WTC11 (cell line): ENCODE data around the gene ADGRB2. TPM values are rescaled to one million over a fixed set of nuclear protein-coding genes. Genes with fewer than 3 reads are reported as not detected.

Source experiments
- ATAC-seq: fragments of 200-7000 bp; cut with Tn5 transposase; 2 replicates; pipeline ENCODE4 v1.10.0; 2021; ENCODE audit warnings: mild to moderate bottlenecking, moderate library complexity
- CTCF ChIA-PET: fragments of 300-600 bp; sonication (Branson Sonifier 250); formaldehyde crosslinking; loops from one replicate; lab custom pipeline; 2021; ENCODE audit warnings: antibody characterized with exemption; lab: Charles Lee
- POLR2A ChIA-PET: fragments of 350-600 bp; sonication (Branson Sonifier 250); formaldehyde crosslinking; loops from one replicate; lab custom pipeline; 2021; ENCODE audit warnings: antibody characterized with exemption; lab: Charles Lee
- DNase-seq: peaks from one replicate; pipeline ENCODE4 v3.0.0; 2021; ENCODE audit warnings: low spot score
- H3K27ac Mint-ChIP-seq: 2 replicates; pipeline ENCODE4 v1.8.0; 2021; ENCODE audit warnings: mixed read lengths
- H3K27me3 Mint-ChIP-seq: 2 replicates; pipeline ENCODE4 v1.8.0; 2021; ENCODE audit warnings: low read depth, mild to moderate bottlenecking, moderate library complexity, mixed read lengths
- H3K36me3 Mint-ChIP-seq: 2 replicates; pipeline ENCODE4 v1.8.0; 2021; ENCODE audit warnings: mixed read lengths
- H3K4me1 Mint-ChIP-seq: 2 replicates; pipeline ENCODE4 v1.8.0; 2022; ENCODE audit warnings: mixed read lengths
- H3K4me3 Mint-ChIP-seq: 2 replicates; pipeline ENCODE4 v1.8.0; 2021; ENCODE audit warnings: mild to moderate bottlenecking, moderate library complexity, mixed read lengths
- H3K9me3 Mint-ChIP-seq: 2 replicates; pipeline ENCODE4 v1.8.0; 2021; ENCODE audit warnings: mixed read lengths
- ELF4 ChIP-seq: sonication (generic); formaldehyde crosslinking; IDR thresholded peaks from 2 replicates; pipeline ENCODE4 v1.8.1; 2022; ENCODE audit warnings: low read depth, mild to moderate bottlenecking, moderate library complexity, missing genetic modification reagents
- FOXP1 ChIP-seq: sonication (generic); formaldehyde crosslinking; IDR thresholded peaks from 2 replicates; pipeline ENCODE4 v1.8.0; 2022; ENCODE audit warnings: missing genetic modification reagents, mild to moderate bottlenecking, moderate library complexity, borderline replicate concordance
- GTF2I ChIP-seq: fragments of 250-450 bp; sonication (Bioruptor Pico); conservative IDR thresholded peaks from 2 replicates; pipeline ENCODE4 v1.4.0; 2021; ENCODE audit warnings: mild to moderate bottlenecking
- HMGA2 ChIP-seq: fragments of 250-450 bp; sonication (Bioruptor Pico); IDR thresholded peaks from 2 replicates; pipeline ENCODE4 v1.4.0; 2021; ENCODE audit warnings: mild to moderate bottlenecking, moderate library complexity
- KAT7 ChIP-seq: sonication (generic); formaldehyde crosslinking; IDR thresholded peaks from 2 replicates; pipeline ENCODE4 v1.8.1; 2023; ENCODE audit warnings: missing genetic modification reagents, mild to moderate bottlenecking, borderline replicate concordance
- NR1H2 ChIP-seq: sonication (generic); formaldehyde crosslinking; IDR thresholded peaks from 2 replicates; pipeline ENCODE4 v1.9.0; 2021; ENCODE audit warnings: mild to moderate bottlenecking, moderate library complexity, missing genetic modification reagents
- SMAD3 ChIP-seq: sonication (generic); formaldehyde crosslinking; IDR thresholded peaks from 2 replicates; pipeline ENCODE4 v1.8.0; 2022; ENCODE audit warnings: missing genetic modification reagents, mild to moderate bottlenecking, borderline replicate concordance
- total RNA-seq: library from RNA; stranded (reverse); gene quantifications from 3 replicates; pipeline ENCODE4 v1.2.3, GENCODE V29; 2021
- TF ChIP-seq, protein P1 (sequence below): sonication (generic); formaldehyde crosslinking; IDR thresholded peaks from 2 replicates; pipeline ENCODE4 v1.8.0; 2022; ENCODE audit warnings: mild to moderate bottlenecking, missing genetic modification reagents
- TF ChIP-seq, protein P2 (sequence below): sonication (generic); formaldehyde crosslinking; IDR thresholded peaks from 2 replicates; pipeline ENCODE4 v1.8.1; 2023; ENCODE audit warnings: mild to moderate bottlenecking, missing genetic modification reagents
- TF ChIP-seq, protein P3 (sequence below): sonication (generic); formaldehyde crosslinking; IDR thresholded peaks from 2 replicates; pipeline ENCODE4 v1.8.1; 2022; ENCODE audit warnings: low read depth, missing genetic modification reagents, borderline replicate concordance
- TF ChIP-seq, protein P4 (sequence below): fragments of 250-450 bp; sonication (Bioruptor Pico); IDR thresholded peaks from 2 replicates; pipeline ENCODE4 v2.1.2; 2022; ENCODE audit warnings: mild to moderate bottlenecking, moderate library complexity
- TF ChIP-seq, protein P5 (sequence below): fragments of 200-600 bp; IDR thresholded peaks from 2 replicates; pipeline ENCODE4 v1.8.0; 2022; ENCODE audit warnings: antibody characterized with exemption
- TF ChIP-seq, protein P6 (sequence below): fragments of 250-450 bp; sonication (Bioruptor Pico); IDR thresholded peaks from 2 replicates; pipeline ENCODE4 v1.9.0; 2021; ENCODE audit warnings: mild to moderate bottlenecking
- TF ChIP-seq, protein P7 (sequence below): sonication (generic); formaldehyde crosslinking; IDR thresholded peaks from 2 replicates; pipeline ENCODE4 v1.8.1; 2023; ENCODE audit warnings: mild to moderate bottlenecking, missing genetic modification reagents, moderate library complexity
- TF ChIP-seq, protein P8 (sequence below): fragments of 250-450 bp; sonication (Bioruptor Pico); IDR thresholded peaks from 2 replicates; pipeline ENCODE4 v1.9.0; 2021; ENCODE audit warnings: mild to moderate bottlenecking
- TF ChIP-seq, protein P9 (sequence below): sonication (generic); formaldehyde crosslinking; IDR thresholded peaks from 2 replicates; pipeline ENCODE4 v1.8.0; 2023; ENCODE audit warnings: missing genetic modification reagents

Gene ADGRB2
- total RNA-seq, 1 experiment from 2014 or later, result 39.3 TPM

DNA sequence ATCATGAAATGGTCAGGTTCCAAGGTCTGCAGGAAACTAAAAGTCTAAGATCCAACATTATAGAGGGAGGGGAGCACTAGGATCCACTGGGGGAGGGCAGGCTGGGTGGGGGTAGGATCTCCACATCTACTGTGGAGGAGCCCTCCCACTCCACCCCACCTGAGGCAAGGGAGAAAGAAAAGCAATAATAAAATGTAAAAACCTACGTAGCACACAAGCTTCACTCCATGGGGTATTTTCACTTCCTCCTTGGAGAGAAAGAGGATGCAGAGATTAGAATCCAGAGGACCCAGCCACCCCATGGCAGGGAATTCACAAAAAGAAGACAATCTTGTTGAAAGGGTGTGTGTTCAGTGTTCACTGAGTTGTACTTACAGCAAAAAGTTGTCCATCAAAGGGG lies 37.3 kb upstream of the ADGRB2 start:
- POLR2A ChIA-PET, result no interaction called here
- no peaks in the 10 kb centered on the region for H3K9me3 Mint-ChIP-seq

More for the DNA sequence above, 37.3 kb upstream of the ADGRB2 start:
- Mint-ChIP-seq H3K4me3 (no peak overlapping the region), H3K36me3 (no peaks in the 10 kb centered on the region), H3K4me1 (peaks cover 32% of the 10 kb centered on the region), H3K27ac (no peak overlapping the region), H3K27me3 (no peaks in the 10 kb centered on the region; the same call in 1 of the 2 replicates)
- no peak for DNase-seq
- TF ChIP-seq GTF2I (CRISPR knock-in tag) (no peak), FOXP1 (no peak), HMGA2 (CRISPR knock-in tag) (no peak), KAT7 (no peak), ELF4 (CRISPR knock-in tag) (no peak), SMAD3 (CRISPR knock-in tag) (no peak), NR1H2 (CRISPR knock-in tag) (no peak)
- TF ChIP-seq, protein P1, sequence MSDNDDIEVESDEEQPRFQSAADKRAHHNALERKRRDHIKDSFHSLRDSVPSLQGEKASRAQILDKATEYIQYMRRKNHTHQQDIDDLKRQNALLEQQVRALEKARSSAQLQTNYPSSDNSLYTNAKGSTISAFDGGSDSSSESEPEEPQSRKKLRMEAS (CRISPR knock-in tag), result no peak
- TF ChIP-seq, protein P2, sequence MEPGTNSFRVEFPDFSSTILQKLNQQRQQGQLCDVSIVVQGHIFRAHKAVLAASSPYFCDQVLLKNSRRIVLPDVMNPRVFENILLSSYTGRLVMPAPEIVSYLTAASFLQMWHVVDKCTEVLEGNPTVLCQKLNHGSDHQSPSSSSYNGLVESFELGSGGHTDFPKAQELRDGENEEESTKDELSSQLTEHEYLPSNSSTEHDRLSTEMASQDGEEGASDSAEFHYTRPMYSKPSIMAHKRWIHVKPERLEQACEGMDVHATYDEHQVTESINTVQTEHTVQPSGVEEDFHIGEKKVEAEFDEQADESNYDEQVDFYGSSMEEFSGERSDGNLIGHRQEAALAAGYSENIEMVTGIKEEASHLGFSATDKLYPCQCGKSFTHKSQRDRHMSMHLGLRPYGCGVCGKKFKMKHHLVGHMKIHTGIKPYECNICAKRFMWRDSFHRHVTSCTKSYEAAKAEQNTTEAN, result no peak
- TF ChIP-seq, protein P3, sequence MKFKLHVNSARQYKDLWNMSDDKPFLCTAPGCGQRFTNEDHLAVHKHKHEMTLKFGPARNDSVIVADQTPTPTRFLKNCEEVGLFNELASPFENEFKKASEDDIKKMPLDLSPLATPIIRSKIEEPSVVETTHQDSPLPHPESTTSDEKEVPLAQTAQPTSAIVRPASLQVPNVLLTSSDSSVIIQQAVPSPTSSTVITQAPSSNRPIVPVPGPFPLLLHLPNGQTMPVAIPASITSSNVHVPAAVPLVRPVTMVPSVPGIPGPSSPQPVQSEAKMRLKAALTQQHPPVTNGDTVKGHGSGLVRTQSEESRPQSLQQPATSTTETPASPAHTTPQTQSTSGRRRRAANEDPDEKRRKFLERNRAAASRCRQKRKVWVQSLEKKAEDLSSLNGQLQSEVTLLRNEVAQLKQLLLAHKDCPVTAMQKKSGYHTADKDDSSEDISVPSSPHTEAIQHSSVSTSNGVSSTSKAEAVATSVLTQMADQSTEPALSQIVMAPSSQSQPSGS (CRISPR knock-in tag), result no peak
- TF ChIP-seq, protein P4, sequence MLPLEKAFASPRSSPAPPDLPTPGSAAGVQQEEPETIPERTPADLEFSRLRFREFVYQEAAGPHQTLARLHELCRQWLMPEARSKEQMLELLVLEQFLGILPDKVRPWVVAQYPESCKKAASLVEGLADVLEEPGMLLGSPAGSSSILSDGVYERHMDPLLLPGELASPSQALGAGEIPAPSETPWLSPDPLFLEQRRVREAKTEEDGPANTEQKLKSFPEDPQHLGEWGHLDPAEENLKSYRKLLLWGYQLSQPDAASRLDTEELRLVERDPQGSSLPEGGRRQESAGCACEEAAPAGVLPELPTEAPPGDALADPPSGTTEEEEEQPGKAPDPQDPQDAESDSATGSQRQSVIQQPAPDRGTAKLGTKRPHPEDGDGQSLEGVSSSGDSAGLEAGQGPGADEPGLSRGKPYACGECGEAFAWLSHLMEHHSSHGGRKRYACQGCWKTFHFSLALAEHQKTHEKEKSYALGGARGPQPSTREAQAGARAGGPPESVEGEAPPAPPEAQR, result no peak
- TF ChIP-seq, protein P5, sequence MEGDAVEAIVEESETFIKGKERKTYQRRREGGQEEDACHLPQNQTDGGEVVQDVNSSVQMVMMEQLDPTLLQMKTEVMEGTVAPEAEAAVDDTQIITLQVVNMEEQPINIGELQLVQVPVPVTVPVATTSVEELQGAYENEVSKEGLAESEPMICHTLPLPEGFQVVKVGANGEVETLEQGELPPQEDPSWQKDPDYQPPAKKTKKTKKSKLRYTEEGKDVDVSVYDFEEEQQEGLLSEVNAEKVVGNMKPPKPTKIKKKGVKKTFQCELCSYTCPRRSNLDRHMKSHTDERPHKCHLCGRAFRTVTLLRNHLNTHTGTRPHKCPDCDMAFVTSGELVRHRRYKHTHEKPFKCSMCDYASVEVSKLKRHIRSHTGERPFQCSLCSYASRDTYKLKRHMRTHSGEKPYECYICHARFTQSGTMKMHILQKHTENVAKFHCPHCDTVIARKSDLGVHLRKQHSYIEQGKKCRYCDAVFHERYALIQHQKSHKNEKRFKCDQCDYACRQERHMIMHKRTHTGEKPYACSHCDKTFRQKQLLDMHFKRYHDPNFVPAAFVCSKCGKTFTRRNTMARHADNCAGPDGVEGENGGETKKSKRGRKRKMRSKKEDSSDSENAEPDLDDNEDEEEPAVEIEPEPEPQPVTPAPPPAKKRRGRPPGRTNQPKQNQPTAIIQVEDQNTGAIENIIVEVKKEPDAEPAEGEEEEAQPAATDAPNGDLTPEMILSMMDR, result no peak
- TF ChIP-seq, protein P6, sequence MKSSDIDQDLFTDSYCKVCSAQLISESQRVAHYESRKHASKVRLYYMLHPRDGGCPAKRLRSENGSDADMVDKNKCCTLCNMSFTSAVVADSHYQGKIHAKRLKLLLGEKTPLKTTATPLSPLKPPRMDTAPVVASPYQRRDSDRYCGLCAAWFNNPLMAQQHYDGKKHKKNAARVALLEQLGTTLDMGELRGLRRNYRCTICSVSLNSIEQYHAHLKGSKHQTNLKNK (CRISPR knock-in tag), result no peak
- TF ChIP-seq, protein P7, sequence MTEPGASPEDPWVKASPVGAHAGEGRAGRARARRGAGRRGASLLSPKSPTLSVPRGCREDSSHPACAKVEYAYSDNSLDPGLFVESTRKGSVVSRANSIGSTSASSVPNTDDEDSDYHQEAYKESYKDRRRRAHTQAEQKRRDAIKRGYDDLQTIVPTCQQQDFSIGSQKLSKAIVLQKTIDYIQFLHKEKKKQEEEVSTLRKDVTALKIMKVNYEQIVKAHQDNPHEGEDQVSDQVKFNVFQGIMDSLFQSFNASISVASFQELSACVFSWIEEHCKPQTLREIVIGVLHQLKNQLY, result no peak
- TF ChIP-seq, protein P8, sequence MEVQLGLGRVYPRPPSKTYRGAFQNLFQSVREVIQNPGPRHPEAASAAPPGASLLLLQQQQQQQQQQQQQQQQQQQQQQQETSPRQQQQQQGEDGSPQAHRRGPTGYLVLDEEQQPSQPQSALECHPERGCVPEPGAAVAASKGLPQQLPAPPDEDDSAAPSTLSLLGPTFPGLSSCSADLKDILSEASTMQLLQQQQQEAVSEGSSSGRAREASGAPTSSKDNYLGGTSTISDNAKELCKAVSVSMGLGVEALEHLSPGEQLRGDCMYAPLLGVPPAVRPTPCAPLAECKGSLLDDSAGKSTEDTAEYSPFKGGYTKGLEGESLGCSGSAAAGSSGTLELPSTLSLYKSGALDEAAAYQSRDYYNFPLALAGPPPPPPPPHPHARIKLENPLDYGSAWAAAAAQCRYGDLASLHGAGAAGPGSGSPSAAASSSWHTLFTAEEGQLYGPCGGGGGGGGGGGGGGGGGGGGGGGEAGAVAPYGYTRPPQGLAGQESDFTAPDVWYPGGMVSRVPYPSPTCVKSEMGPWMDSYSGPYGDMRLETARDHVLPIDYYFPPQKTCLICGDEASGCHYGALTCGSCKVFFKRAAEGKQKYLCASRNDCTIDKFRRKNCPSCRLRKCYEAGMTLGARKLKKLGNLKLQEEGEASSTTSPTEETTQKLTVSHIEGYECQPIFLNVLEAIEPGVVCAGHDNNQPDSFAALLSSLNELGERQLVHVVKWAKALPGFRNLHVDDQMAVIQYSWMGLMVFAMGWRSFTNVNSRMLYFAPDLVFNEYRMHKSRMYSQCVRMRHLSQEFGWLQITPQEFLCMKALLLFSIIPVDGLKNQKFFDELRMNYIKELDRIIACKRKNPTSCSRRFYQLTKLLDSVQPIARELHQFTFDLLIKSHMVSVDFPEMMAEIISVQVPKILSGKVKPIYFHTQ (CRISPR knock-in tag), result no peak
- TF ChIP-seq, protein P9, sequence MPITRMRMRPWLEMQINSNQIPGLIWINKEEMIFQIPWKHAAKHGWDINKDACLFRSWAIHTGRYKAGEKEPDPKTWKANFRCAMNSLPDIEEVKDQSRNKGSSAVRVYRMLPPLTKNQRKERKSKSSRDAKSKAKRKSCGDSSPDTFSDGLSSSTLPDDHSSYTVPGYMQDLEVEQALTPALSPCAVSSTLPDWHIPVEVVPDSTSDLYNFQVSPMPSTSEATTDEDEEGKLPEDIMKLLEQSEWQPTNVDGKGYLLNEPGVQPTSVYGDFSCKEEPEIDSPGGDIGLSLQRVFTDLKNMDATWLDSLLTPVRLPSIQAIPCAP, result no peak
- CTCF ChIA-PET, result interaction anchor here (1.6 to 4.9 kb wide), 3 partner anchors 12 to 86 kb away, joined by 5 to 48 read pairs (median 8); no protein-coding TSS in a partner anchor
- no peak for ATAC-seq
